GM23338 (cell line): Measurements from ENCODE around the gene ADGRB3. TPM values are rescaled to one million over a fixed set of nuclear protein-coding genes. Genes with fewer than 3 reads are reported as not detected.
"Not testable (repeated sequence)": the region's sequence is repeated elsewhere in the genome, so short reads cannot be mapped to it uniquely, and the experiment has no call there.

Experiments
- ATAC-seq: fragments of 200-7000 bp; cut with Tn5 transposase; 3 replicates; pipeline ENCODE4 v1.9.1; 2020
- DNase-seq: peaks from one replicate; pipeline ENCODE4 v3.0.0-alpha.2; 2015; ENCODE audit warnings: low spot score
- H2AFZ ChIP-seq: fragments of 200-600 bp; sonication (generic); 2 replicates; pipeline ENCODE4 v1.8.0; 2016; ENCODE audit warnings: antibody characterized with exemption, mild to moderate bottlenecking, moderate library complexity
- H3F3A ChIP-seq: fragments of 200-600 bp; sonication (generic); replicated peaks from 2 replicates; pipeline ENCODE4 v1.8.0; 2017; ENCODE audit warnings: antibody characterized with exemption, mixed run types, low read depth
- H3K27ac ChIP-seq: fragments of 200-600 bp; sonication (generic); 2 replicates; pipeline ENCODE4 v1.6.1; 2016; ENCODE audit warnings: low read depth
- H3K27me3 ChIP-seq: fragments of 200-600 bp; sonication (generic); 2 replicates; pipeline ENCODE4 v1.8.0; 2016; ENCODE audit warnings: mild to moderate bottlenecking, mixed run types, moderate library complexity; ENCODE audit not compliant: insufficient read depth
- H3K36me3 ChIP-seq: fragments of 200-600 bp; sonication (generic); 2 replicates; pipeline ENCODE4 v1.8.0; 2016; ENCODE audit warnings: mild to moderate bottlenecking; ENCODE audit not compliant: insufficient read depth
- H3K4me1 ChIP-seq: fragments of 200-600 bp; sonication (generic); 2 replicates; pipeline ENCODE4 v1.8.0; 2016; ENCODE audit warnings: mild to moderate bottlenecking, moderate library complexity; ENCODE audit not compliant: insufficient read depth
- H3K4me2 ChIP-seq: fragments of 200-600 bp; sonication (generic); 2 replicates; pipeline ENCODE4 v1.7.1; 2017; ENCODE audit warnings: mixed run types
- H3K4me3 ChIP-seq: fragments of 200-600 bp; sonication (generic); 2 replicates; pipeline ENCODE4 v1.6.1; 2016; ENCODE audit warnings: mixed run types
- H3K79me2 ChIP-seq: fragments of 200-600 bp; sonication (generic); replicated peaks from 2 replicates; pipeline ENCODE4 v1.8.0; 2017; ENCODE audit warnings: mild to moderate bottlenecking; ENCODE audit not compliant: insufficient read depth
- H3K9me2 ChIP-seq: fragments of 200-600 bp; sonication (generic); 2 replicates; pipeline ENCODE4 v1.8.0; 2017; ENCODE audit not compliant: insufficient read depth
- H4K20me1 ChIP-seq: fragments of 200-600 bp; sonication (generic); replicated peaks from 2 replicates; pipeline ENCODE4 v1.8.0; 2017; ENCODE audit warnings: mild to moderate bottlenecking; ENCODE audit not compliant: insufficient read depth
- H3K27ac Mint-ChIP-seq: 2 replicates; pipeline ENCODE4 v1.8.0; 2020; ENCODE audit warnings: inconsistent platforms, mild to moderate bottlenecking, moderate library complexity, mixed read lengths
- H3K27me3 Mint-ChIP-seq: 3 replicates; pipeline ENCODE4 v1.8.0; 2022; ENCODE audit warnings: low read depth, mild to moderate bottlenecking, moderate library complexity, mixed read lengths, inconsistent platforms; ENCODE audit not compliant: insufficient read depth, poor library complexity
- H3K36me3 Mint-ChIP-seq: 3 replicates; pipeline ENCODE4 v1.8.0; 2021; ENCODE audit warnings: low read depth, mild to moderate bottlenecking, inconsistent platforms, moderate library complexity, mixed read lengths
- H3K4me1 Mint-ChIP-seq: 3 replicates; pipeline ENCODE4 v1.8.0; 2020; ENCODE audit warnings: mild to moderate bottlenecking, inconsistent platforms, mixed read lengths
- H3K4me3 Mint-ChIP-seq: 3 replicates; pipeline ENCODE4 v1.8.0; 2021; ENCODE audit warnings: moderate library complexity, mild to moderate bottlenecking, inconsistent platforms, mixed read lengths
- H3K9me3 Mint-ChIP-seq: 3 replicates; pipeline ENCODE4 v1.8.0; 2020; ENCODE audit warnings: moderate library complexity, mild to moderate bottlenecking, inconsistent platforms, mixed read lengths
- EZH2 ChIP-seq: fragments of 200-600 bp; sonication (generic); IDR thresholded peaks from one replicate; pipeline ENCODE4 v1.8.0; 2017; ENCODE audit warnings: antibody characterized with exemption, mild to moderate bottlenecking, low read depth; ENCODE audit not compliant: unreplicated experiment
- EZH2phosphoT487 ChIP-seq: fragments of 200-600 bp; sonication (generic); IDR thresholded peaks from one replicate; pipeline ENCODE4 v1.8.1; 2018; ENCODE audit warnings: antibody characterized with exemption; ENCODE audit not compliant: unreplicated experiment
- NANOG ChIP-seq: IDR thresholded peaks from 2 replicates; pipeline ENCODE4 v1.6.1; 2016; ENCODE audit warnings: antibody characterized with exemption, borderline replicate concordance
- POLR2AphosphoS5 ChIP-seq: IDR thresholded peaks from 2 replicates; pipeline ENCODE4 v1.6.1; 2016; ENCODE audit warnings: antibody characterized with exemption, low read depth
- ZNF462 ChIP-seq: fragments of 250-450 bp; sonication (Bioruptor Pico); IDR thresholded peaks from 2 replicates; pipeline ENCODE4 v1.5.0; 2020; ENCODE audit warnings: mild to moderate bottlenecking, moderate library complexity
- polyA plus RNA-seq: library from polyadenylated mRNA; unstranded; fragments of >200 nt; fragmentation: Nextera tagmentation; extraction: Ambion mirVana; gene quantifications from 2 replicates; pipeline ENCODE4 v1.2.1, GENCODE V29; 2016
- total RNA-seq: library from RNA; depleted of rRNA; stranded (reverse); fragments of >200 nt; shearing (Covaris generic); gene quantifications from 2 replicates; pipeline ENCODE4 v1.2.3, GENCODE V29; 2014
- TF ChIP-seq, protein P1 (sequence below): IDR thresholded peaks from 2 replicates; pipeline ENCODE4 v1.6.1; 2016; ENCODE audit warnings: antibody characterized with exemption

Gene ADGRB3
- total and polyA plus RNA-seq, 2 experiments from 2014 or later, result 0.92 to 4.0 TPM

- H2AFZ ChIP-seq, H3K9me3 Mint-ChIP-seq, H3K4me2 ChIP-seq, H3K36me3 ChIP-seq, ATAC-seq, H3K36me3 Mint-ChIP-seq, H3K27me3 ChIP-seq, H3K4me1 ChIP-seq, DNase-seq, H3F3A ChIP-seq, H3K27ac Mint-ChIP-seq, H3K79me2 ChIP-seq, H3K27me3 Mint-ChIP-seq, H3K27ac ChIP-seq, H3K4me1 Mint-ChIP-seq, H4K20me1 ChIP-seq, H3K9me2 ChIP-seq, H3K4me3 ChIP-seq, H3K4me3 Mint-ChIP-seq: not testable (repeated sequence)
These were observed 248.2 kb downstream of the ADGRB3 start for GRCh38 chr6:68883325-68883724.

- DNase-seq, result no peak
- no peaks in the 10 kb centered on the region for H3K27me3 Mint-ChIP-seq
- no peaks in the 10 kb centered on the region for H3K79me2 ChIP-seq
- H3K4me2 ChIP-seq, result no peak overlapping the region
- H3K4me1 ChIP-seq, result no peaks in the 10 kb centered on the region
- H2AFZ ChIP-seq, result no peak overlapping the region
- no peaks in the 10 kb centered on the region for H3K36me3 ChIP-seq
- no peaks in the 10 kb centered on the region for H3F3A ChIP-seq
- H3K9me2 ChIP-seq, result no peaks in the 10 kb centered on the region
- H3K9me3 Mint-ChIP-seq, result peaks cover 8% of the 10 kb centered on the region
- H3K27me3 ChIP-seq, result no peaks in the 10 kb centered on the region
- H3K27ac Mint-ChIP-seq, result no peak overlapping the region
- no peak overlapping the region for H3K4me3 ChIP-seq
- no peak overlapping the region for H3K4me3 Mint-ChIP-seq
- 0 out of 3 replicates have a peak, but pooled peaks cover 6% of the 10 kb centered on the region for H3K36me3 Mint-ChIP-seq
- no peaks in the 10 kb centered on the region for H4K20me1 ChIP-seq
- TF ChIP-seq ZNF462 (CRISPR knock-in tag) (no peak), NANOG (no peak), EZH2phosphoT487 (no peak), EZH2 (no peak), POLR2AphosphoS5 (no peak)
- TF ChIP-seq, protein P1, sequence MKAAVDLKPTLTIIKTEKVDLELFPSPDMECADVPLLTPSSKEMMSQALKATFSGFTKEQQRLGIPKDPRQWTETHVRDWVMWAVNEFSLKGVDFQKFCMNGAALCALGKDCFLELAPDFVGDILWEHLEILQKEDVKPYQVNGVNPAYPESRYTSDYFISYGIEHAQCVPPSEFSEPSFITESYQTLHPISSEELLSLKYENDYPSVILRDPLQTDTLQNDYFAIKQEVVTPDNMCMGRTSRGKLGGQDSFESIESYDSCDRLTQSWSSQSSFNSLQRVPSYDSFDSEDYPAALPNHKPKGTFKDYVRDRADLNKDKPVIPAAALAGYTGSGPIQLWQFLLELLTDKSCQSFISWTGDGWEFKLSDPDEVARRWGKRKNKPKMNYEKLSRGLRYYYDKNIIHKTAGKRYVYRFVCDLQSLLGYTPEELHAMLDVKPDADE, result no peak
- no peak for ATAC-seq
- H3K4me1 Mint-ChIP-seq, result no peaks in the 10 kb centered on the region; the same call in 2 of the 3 replicates
- no peak overlapping the region for H3K27ac ChIP-seq
These were observed 256.3 kb downstream of the ADGRB3 start for GRCh38 chr6:68891419-68891818.
